Hepatocyte (in vitro differentiated cells): ENCODE results near the gene DDX54. TPM values are rescaled to one million over a fixed set of nuclear protein-coding genes. Genes with fewer than 3 reads are reported as not detected.

Source experiments
- DNase-seq: peaks from one replicate; pipeline ENCODE4 v3.0.0-alpha.2; 2016; ENCODE audit warnings: low spot score
- H2AFZ ChIP-seq: fragments of 200-600 bp; sonication (generic); 2 replicates; pipeline ENCODE4 v1.6.0; 2016; ENCODE audit warnings: antibody characterized with exemption, mild to moderate bottlenecking
- H3K27ac ChIP-seq: fragments of 200-600 bp; sonication (generic); 2 replicates; pipeline ENCODE4 v1.5.1; 2016; ENCODE audit warnings: mild to moderate bottlenecking
- H3K27me3 ChIP-seq: fragments of 200-600 bp; sonication (generic); 2 replicates; pipeline ENCODE4 v1.6.1; 2016
- H3K36me3 ChIP-seq: fragments of 200-600 bp; sonication (generic); replicated peaks from 2 replicates; pipeline ENCODE4 v1.5.1; 2016; ENCODE audit warnings: low read depth; ENCODE audit not compliant: insufficient read depth
- H3K4me1 ChIP-seq: fragments of 200-600 bp; sonication (generic); 2 replicates; pipeline ENCODE4 v1.5.1; 2016; ENCODE audit warnings: mild to moderate bottlenecking, moderate library complexity; ENCODE audit not compliant: insufficient read depth
- H3K4me2 ChIP-seq: fragments of 200-600 bp; sonication (generic); 2 replicates; pipeline ENCODE4 v1.6.0; 2016
- H3K4me3 ChIP-seq: fragments of 200-600 bp; sonication (generic); 2 replicates; pipeline ENCODE4 v1.5.1; 2016; ENCODE audit warnings: mild to moderate bottlenecking
- H3K79me2 ChIP-seq: fragments of 200-600 bp; sonication (generic); 2 replicates; pipeline ENCODE4 v1.6.0; 2017; ENCODE audit warnings: mild to moderate bottlenecking
- H3K9me2 ChIP-seq: fragments of 200-600 bp; sonication (generic); replicated peaks from 2 replicates; pipeline ENCODE4 v1.6.0; 2017; ENCODE audit warnings: mild to moderate bottlenecking; ENCODE audit not compliant: insufficient read depth
- H3K9me3 ChIP-seq: fragments of 200-600 bp; sonication (generic); 2 replicates; pipeline ENCODE4 v1.5.1; 2016; ENCODE audit warnings: low read depth, mild to moderate bottlenecking
- H4K20me1 ChIP-seq: fragments of 200-600 bp; sonication (generic); 2 replicates; pipeline ENCODE4 v1.6.0; 2016; ENCODE audit warnings: mild to moderate bottlenecking; ENCODE audit not compliant: insufficient read depth, poor library complexity, severe bottlenecking
- CTCF ChIP-seq: fragments of 200-600 bp; sonication (generic); IDR thresholded peaks from 2 replicates; pipeline ENCODE4 v1.5.1; 2016; ENCODE audit warnings: antibody characterized with exemption, mild to moderate bottlenecking; ENCODE audit not compliant: poor library complexity
- EZH2 ChIP-seq: fragments of 200-600 bp; sonication (generic); IDR thresholded peaks from 2 replicates; pipeline ENCODE4 v1.6.1; 2016; ENCODE audit warnings: antibody characterized with exemption, mild to moderate bottlenecking, borderline replicate concordance
- EZH2phosphoT487 ChIP-seq: fragments of 200-600 bp; sonication (generic); IDR thresholded peaks from one replicate; pipeline ENCODE4 v1.6.1; 2018; ENCODE audit warnings: antibody characterized with exemption, mild to moderate bottlenecking, low read depth, moderate library complexity; ENCODE audit not compliant: unreplicated experiment, severe bottlenecking
- WGBS: methylation state at CpG from one replicate; pipeline ENCODE4 v1.1.6; 2016; ENCODE audit warnings: low lambda C conversion rate; ENCODE audit errors: missing lambda C conversion rate; 5-methylcytosine and 5-hydroxymethylcytosine counted together
- polyA plus RNA-seq: library from polyadenylated mRNA; unstranded; fragments of >200 nt; fragmentation: Nextera tagmentation; extraction: Ambion mirVana; gene quantifications from 2 replicates; pipeline ENCODE4 v1.2.1, GENCODE V29; 2016
- total RNA-seq: library from RNA; depleted of rRNA; stranded (reverse); fragments of >200 nt; gene quantifications from 2 replicates; pipeline ENCODE4 v1.2.3, GENCODE V29; 2014

The DDX54 gene
- total and polyA plus RNA-seq, 2 experiments from 2014 or later: 37.8 to 52.6 TPM

- WGBS: 64% methylated on average over 1 of the region's 1 CpG
- Histone ChIP-seq H2AFZ (no peak overlapping the region), H3K27ac (no peak overlapping the region), H3K79me2 (no peaks in the 10 kb centered on the region), H3K4me3 (no peak overlapping the region), H3K36me3 (no peaks in the 10 kb centered on the region), H3K9me2 (no peaks in the 10 kb centered on the region), H3K4me1 (no peaks in the 10 kb centered on the region), H4K20me1 (no peaks in the 10 kb centered on the region), H3K27me3 (peaks cover 28% of the 10 kb centered on the region), H3K9me3 (no peaks in the 10 kb centered on the region), H3K4me2 (no peak overlapping the region)
- DNase-seq: no peak
- TF ChIP-seq EZH2phosphoT487: no peak
- TF ChIP-seq CTCF: no peak
- TF ChIP-seq EZH2: no peak
Measured at GRCh38 chr12:113131556-113131955, 53.7 kb downstream of the DDX54 start.

- WGBS: 54% methylated on average over 15 of the region's 18 CpGs
- Histone ChIP-seq H3K27me3 (peaks cover 20% of the 10 kb centered on the region), H3K27ac (no peak overlapping the region), H2AFZ (no peak overlapping the region), H3K79me2 (no peaks in the 10 kb centered on the region), H3K4me1 (no peaks in the 10 kb centered on the region), H3K4me2 (no peak overlapping the region), H3K4me3 (no peak overlapping the region), H4K20me1 (no peaks in the 10 kb centered on the region), H3K9me2 (no peaks in the 10 kb centered on the region), H3K9me3 (no peaks in the 10 kb centered on the region), H3K36me3 (no peaks in the 10 kb centered on the region)
- DNase-seq: no peak
- TF ChIP-seq EZH2 (no peak), EZH2phosphoT487 (no peak), CTCF (no peak)
Measured at GRCh38 chr12:113130457-113131135, 54.7 kb downstream of the DDX54 start.

- H3K4me3 ChIP-seq: no peak overlapping the region
- H3K79me2 ChIP-seq: no peaks in the 10 kb centered on the region
- H4K20me1 ChIP-seq: no peaks in the 10 kb centered on the region
- no peaks in the 10 kb centered on the region for H3K36me3 ChIP-seq
- no peak overlapping the region for H2AFZ ChIP-seq
- H3K4me2 ChIP-seq: no peak overlapping the region
- WGBS: 88% methylated on average over 16 of the region's 17 CpGs
- no peak for TF ChIP-seq CTCF
- H3K9me2 ChIP-seq: no peaks in the 10 kb centered on the region
- no peaks in the 10 kb centered on the region for H3K9me3 ChIP-seq
- H3K27me3 ChIP-seq: peaks cover 14% of the 10 kb centered on the region
- H3K4me1 ChIP-seq: no peaks in the 10 kb centered on the region
- no peak for DNase-seq
- H3K27ac ChIP-seq: no peak overlapping the region
Measured at GRCh38 chr12:113129664-113130456, 55.4 kb downstream of the DDX54 start.
